ENCODE results near the gene PDILT. TPM values are rescaled to one million over a fixed set of nuclear protein-coding genes. Genes with fewer than 3 reads are reported as not detected.
"Not testable (repeated sequence)": the region's sequence is repeated elsewhere in the genome, so short reads cannot be mapped to it uniquely, and the experiment has no call there.

The PDILT gene
- total and polyA plus RNA-seq, 2 of the 8 experiments (the other 6 are each of a cell fraction or from before 2014, with no cell fraction given) = not detected

DNA sequence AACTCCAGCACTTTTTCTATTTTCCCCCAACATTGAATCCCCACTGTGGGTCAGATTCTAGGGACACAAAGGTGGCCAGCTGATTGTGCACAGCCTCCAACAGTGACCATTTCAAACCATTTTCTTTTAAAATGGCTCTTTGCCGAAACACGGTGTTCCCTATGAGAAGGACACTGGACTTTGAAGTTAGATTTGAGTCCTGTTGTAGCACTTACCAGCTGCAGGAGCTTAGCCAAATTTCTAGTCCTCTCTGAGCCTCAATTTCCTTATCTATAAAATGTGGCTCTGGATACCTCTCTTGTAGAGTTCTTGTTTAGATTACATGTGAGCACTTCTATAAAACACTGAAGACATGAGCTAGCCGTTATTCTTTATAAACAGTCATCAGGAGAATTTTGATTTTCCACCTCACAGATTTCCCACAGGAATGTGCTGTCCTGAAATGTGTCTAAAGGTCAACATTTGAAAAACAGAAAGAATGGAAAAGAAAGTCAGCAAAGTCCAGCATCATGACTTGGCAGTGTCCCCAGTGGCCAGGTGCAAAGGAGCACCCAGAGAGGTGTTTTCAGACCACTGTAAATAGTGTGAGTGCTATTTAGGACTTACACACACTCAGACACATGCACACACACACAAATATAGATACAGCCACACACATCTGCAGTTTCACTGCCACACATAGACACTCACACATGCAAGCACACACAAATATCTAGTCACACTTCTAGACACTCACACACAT lies 42.3 kb upstream of the PDILT start:
- H3K9ac ChIP-seq (replicated peaks in 1 of 4; ENCODE audit: extremely low read depth in 1 of 4, low read depth in 3 of 4, low read length in 3 of 4); H3K56ac ChIP-seq (replicated peaks; ENCODE audit: insufficient read length, low read depth, low read length); H3K14ac ChIP-seq (ENCODE audit: insufficient read length); FAIRE-seq; H2BK5ac ChIP-seq (ENCODE audit: low read depth, low read length); H3K4me1 ChIP-seq (replicated peaks in 1 of 4; ENCODE audit: control insufficient read depth in 3 of 4, insufficient read depth in 4 of 4, low read length in 3 of 4); H4K20me1 ChIP-seq (replicated peaks in 1 of 2; ENCODE audit: control insufficient read depth in 1 of 2, insufficient read depth in 2 of 2, low read length in 2 of 2); H3K18ac ChIP-seq (ENCODE audit: extremely low read depth, low read length); H3K4ac ChIP-seq (replicated peaks; ENCODE audit: insufficient read length, low read depth, low read length); POLR2A ChIA-PET (ENCODE audit: partially characterized antibody); DNase-seq (ENCODE audit: low read depth in 1 of 2, low spot score in 2 of 2); H4K91ac ChIP-seq (replicated peaks; ENCODE audit: insufficient read length, low read length); H3K79me1 ChIP-seq (ENCODE audit: low read depth, low read length); H4K8ac ChIP-seq (ENCODE audit: extremely low read depth, insufficient read depth, low read length); H2BK20ac ChIP-seq (ENCODE audit: low read length); H3K36me3 ChIP-seq (ENCODE audit: control insufficient read depth in 2 of 4, insufficient read depth in 4 of 4, low read length in 3 of 4); H2AK5ac ChIP-seq (ENCODE audit: low read depth, low read length); H2BK15ac ChIP-seq (ENCODE audit: low read length); CTCF ChIA-PET (ENCODE audit: partially characterized antibody); H3K27ac ChIP-seq (ENCODE audit: low read depth, low read length); H3K4me3 ChIP-seq (ENCODE audit: extremely low read depth in 1 of 4, insufficient read depth in 2 of 4, low read depth in 3 of 4, low read length in 4 of 4); H4K5ac ChIP-seq (ENCODE audit: insufficient read length, low read depth, low read length); H3K9me3 ChIP-seq (ENCODE audit: insufficient read depth in 2 of 2, low read depth in 1 of 2, low read length in 1 of 2); H3K27me3 ChIP-seq (replicated peaks in 1 of 4; ENCODE audit: control insufficient read depth in 3 of 4, extremely low read depth in 1 of 4, insufficient read depth in 3 of 4, low read length in 3 of 4); H3K23ac ChIP-seq (ENCODE audit: insufficient read length); H2BK120ac ChIP-seq (replicated peaks; ENCODE audit: low read depth, low read length); H3K23me2 ChIP-seq (ENCODE audit: low read depth, low read length); H2BK12ac ChIP-seq (ENCODE audit: low read depth, low read length); H2AFZ ChIP-seq (ENCODE audit: low read length); H3K79me2 ChIP-seq (ENCODE audit: control insufficient read depth in 1 of 2, insufficient read depth in 2 of 2, low read length in 2 of 2); H3K4me2 ChIP-seq (ENCODE audit: insufficient read depth in 1 of 2, low read depth in 2 of 2, low read length in 2 of 2): not testable (repeated sequence)
- no CpG with 5 or more reads among the region's 3 CpGs for WGBS, 2 experiments (ENCODE audit: extremely low coverage in 1 of 2, insufficient coverage in 1 of 2, insufficient read length in 1 of 2, insufficient replicate concordance in 2 of 2, low coverage in 1 of 2, low lambda C conversion rate in 2 of 2, missing lambda C conversion rate in 1 of 2)

DNA sequence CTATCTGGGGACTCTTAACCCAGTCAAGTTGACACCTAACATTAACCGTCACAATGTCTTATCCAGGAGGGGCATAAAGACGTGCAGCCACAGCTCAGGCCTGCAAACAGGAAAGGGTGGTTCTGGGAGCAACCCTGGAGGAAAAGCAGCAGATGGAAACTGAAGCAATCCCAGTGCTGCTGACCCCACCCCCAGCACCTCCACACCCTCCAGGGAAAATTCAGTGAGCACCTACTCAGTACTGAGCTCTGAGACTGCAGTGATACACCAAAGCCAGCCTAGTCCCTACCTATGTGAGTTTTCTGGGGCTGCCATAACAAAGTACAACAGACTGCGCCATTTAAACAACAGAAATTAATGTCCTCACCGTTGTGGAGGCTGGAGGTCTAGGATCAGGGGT lies 37.3 kb upstream of the PDILT start:
- H3K79me2 ChIP-seq (ENCODE audit: control insufficient read depth in 1 of 2, insufficient read depth in 2 of 2, low read length in 2 of 2); H4K8ac ChIP-seq (ENCODE audit: extremely low read depth, insufficient read depth, low read length); POLR2A ChIA-PET (ENCODE audit: partially characterized antibody); H3K27ac ChIP-seq (ENCODE audit: low read depth, low read length); H3K4me3 ChIP-seq (ENCODE audit: extremely low read depth in 1 of 4, insufficient read depth in 2 of 4, low read depth in 3 of 4, low read length in 4 of 4); H3K14ac ChIP-seq (ENCODE audit: insufficient read length); DNase-seq (ENCODE audit: low read depth in 1 of 2, low spot score in 2 of 2); H3K36me3 ChIP-seq (ENCODE audit: control insufficient read depth in 2 of 4, insufficient read depth in 4 of 4, low read length in 3 of 4); H3K23me2 ChIP-seq (ENCODE audit: low read depth, low read length); H3K4me2 ChIP-seq (ENCODE audit: insufficient read depth in 1 of 2, low read depth in 2 of 2, low read length in 2 of 2); H2AK5ac ChIP-seq (ENCODE audit: low read depth, low read length); H2BK12ac ChIP-seq (ENCODE audit: low read depth, low read length); H2BK5ac ChIP-seq (ENCODE audit: low read depth, low read length); H4K20me1 ChIP-seq (replicated peaks in 1 of 2; ENCODE audit: control insufficient read depth in 1 of 2, insufficient read depth in 2 of 2, low read length in 2 of 2); H3K23ac ChIP-seq (ENCODE audit: insufficient read length); H2BK120ac ChIP-seq (replicated peaks; ENCODE audit: low read depth, low read length); H4K91ac ChIP-seq (replicated peaks; ENCODE audit: insufficient read length, low read length); H3K18ac ChIP-seq (ENCODE audit: extremely low read depth, low read length); H3K9me3 ChIP-seq (ENCODE audit: insufficient read depth in 2 of 2, low read depth in 1 of 2, low read length in 1 of 2); H2AFZ ChIP-seq (ENCODE audit: low read length); H3K27me3 ChIP-seq (replicated peaks in 1 of 4; ENCODE audit: control insufficient read depth in 3 of 4, extremely low read depth in 1 of 4, insufficient read depth in 3 of 4, low read length in 3 of 4); CTCF ChIA-PET (ENCODE audit: partially characterized antibody); H3K56ac ChIP-seq (replicated peaks; ENCODE audit: insufficient read length, low read depth, low read length); H3K4me1 ChIP-seq (replicated peaks in 1 of 4; ENCODE audit: control insufficient read depth in 3 of 4, insufficient read depth in 4 of 4, low read length in 3 of 4); H4K5ac ChIP-seq (ENCODE audit: insufficient read length, low read depth, low read length); H3K79me1 ChIP-seq (ENCODE audit: low read depth, low read length); H2BK20ac ChIP-seq (ENCODE audit: low read length); H3K4ac ChIP-seq (replicated peaks; ENCODE audit: insufficient read length, low read depth, low read length); H2BK15ac ChIP-seq (ENCODE audit: low read length); FAIRE-seq; H3K9ac ChIP-seq (replicated peaks in 1 of 4; ENCODE audit: extremely low read depth in 1 of 4, low read depth in 3 of 4, low read length in 3 of 4): not testable (repeated sequence)
- 92% methylated on average over 2 of the region's 4 CpGs; no CpG with 5 or more reads in 1 of the 2 experiments for WGBS, 2 experiments (ENCODE audit: extremely low coverage in 1 of 2, insufficient coverage in 1 of 2, insufficient read length in 1 of 2, insufficient replicate concordance in 2 of 2, low coverage in 1 of 2, low lambda C conversion rate in 2 of 2, missing lambda C conversion rate in 1 of 2)

Data from H1 (cell line).